Measurements from ENCODE around the gene LRCOL1. TPM values are rescaled to one million over a fixed set of nuclear protein-coding genes. Genes with fewer than 3 reads are reported as not detected.
A peak's percentile ranks its signal among the peaks of the same experiment; 100 is the strongest.

The LRCOL1 gene
- total and polyA plus RNA-seq, 10 donors: 0.54 to 4.1 (median 1.4) TPM; not detected in 2

DNA sequence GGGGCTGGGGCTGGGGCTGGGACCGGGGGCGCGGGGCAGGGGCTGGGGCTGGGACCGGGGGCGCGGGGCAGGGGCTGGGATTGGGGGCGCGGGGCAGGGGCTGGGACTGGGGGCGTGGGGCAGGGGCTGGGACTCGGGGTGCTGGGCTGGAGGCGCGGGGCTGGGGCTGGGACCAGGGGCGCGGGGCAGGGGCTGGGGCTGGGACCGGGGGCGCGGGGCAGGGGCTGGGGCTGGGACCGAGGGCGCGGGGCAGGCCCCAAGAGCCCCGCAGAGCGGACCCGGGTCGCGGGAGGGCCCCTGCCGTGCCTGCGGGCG lies 8.6 kb upstream of the LRCOL1 start:
- intact Hi-C loops (cut with DNase I; ENCODE audit: low total_unique reads): loop anchor here (5.0 to 10.0 kb wide), 2 partner anchors 202 to 464 kb away; no protein-coding TSS in a partner anchor
- TF ChIP-seq POLR2AphosphoS5 (IDR thresholded peaks at IDR 0.05): no peak
- no peak for TF ChIP-seq CTCF (IDR thresholded peaks at IDR 0.05 in 8 of 11, conservative IDR thresholded peaks at IDR 0.05 in 3 of 11)
- no peak for TF ChIP-seq POLR2A (IDR thresholded peaks at IDR 0.05)
- Histone ChIP-seq H3K27me3 (replicated peaks in 1 of 7) (peaks cover 0 to 63% (median 46%) of the 10 kb centered on the region in 7 donors), H3K36me3 (peaks cover 0 to 11% (median 5%) of the 10 kb centered on the region in 6 donors), H3K9me3 (peaks cover 0 to 23% (median 12%) of the 10 kb centered on the region in 8 donors), H3K27ac (no peak overlapping the region), H3K4me1 (peaks cover 7 to 53% (median 26%) of the 10 kb centered on the region in 6 donors), H3K4me3 (peak overlapping the region in 1 of 8 donors; percentile 54)
- DNase-seq: no peak
- 5 to 11% (median 8%) methylated on average over 12 to 28 of the region's 28 CpGs; no CpG with 5 or more reads in 2 of the 5 donors for WGBS, 5 donors

DNA sequence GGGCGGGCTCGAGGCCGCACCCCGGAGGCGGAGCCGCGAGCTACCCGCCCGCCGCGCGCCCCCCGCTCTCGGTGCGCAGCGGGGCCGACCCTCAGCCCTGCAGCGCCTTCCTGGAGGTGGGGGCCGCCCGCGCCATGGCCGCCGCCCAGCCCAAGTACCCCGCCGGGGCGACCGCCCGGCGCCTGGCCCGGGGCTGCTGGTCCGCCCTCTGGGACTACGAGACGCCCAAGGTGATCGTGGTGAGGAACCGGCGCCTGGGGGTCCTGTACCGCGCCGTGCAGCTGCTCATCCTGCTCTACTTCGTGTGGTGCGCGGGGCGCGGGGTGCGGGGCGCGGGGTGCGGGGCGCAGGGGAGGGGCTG lies 8.3 kb upstream of the LRCOL1 start, which contains the start of gene P2RX2:
Gene P2RX2, plus strand, starts transcription at position 94 of the 361 bp plus-strand sequence. Its CDS starts 41 bp downstream, at position 135.
- Histone ChIP-seq H3K9me3 (peaks cover 0 to 23% (median 12%) of the 10 kb centered on the region in 8 donors), H3K4me3 (peak within 1 kb of the TSS in 3 of 8 donors; percentile 19 to 54 (median 22)), H3K27me3 (replicated peaks in 1 of 7) (peaks cover 0 to 63% (median 46%) of the 10 kb centered on the region in 7 donors), H3K4me1 (peaks cover 7 to 52% (median 25%) of the 10 kb centered on the region in 6 donors), H3K36me3 (peaks cover 0 to 7% (median under 1%) of the 10 kb centered on the region in 6 donors), H3K27ac (no peak within 1 kb of the TSS)
- intact Hi-C loops (cut with DNase I; ENCODE audit: low total_unique reads): loop anchor here (5.0 to 10.0 kb wide), 2 partner anchors 201 to 464 kb away; no protein-coding TSS in a partner anchor
- WGBS, 5 donors: 7 to 13% (median 8%) methylated on average over 26 to 49 of the region's 49 CpGs; no CpG with 5 or more reads in 2 of the 5 donors
- no peak for DNase-seq
- TF ChIP-seq POLR2A (IDR thresholded peaks at IDR 0.05): no peak
- TF ChIP-seq POLR2AphosphoS5 (IDR thresholded peaks at IDR 0.05): no peak
- no peak for TF ChIP-seq CTCF (IDR thresholded peaks at IDR 0.05 in 8 of 11, conservative IDR thresholded peaks at IDR 0.05 in 3 of 11)

GRCh38 chr12:132617822-132618682 lies 7.7 kb upstream of the LRCOL1 start:
- intact Hi-C loops (cut with DNase I; ENCODE audit: low total_unique reads): loop anchor here (5.0 to 10.0 kb wide), 2 partner anchors 201 to 463 kb away; no protein-coding TSS in a partner anchor
- H3K27me3 ChIP-seq (replicated peaks in 1 of 7): peaks cover 0 to 63% (median 46%) of the 10 kb centered on the region in 7 donors
- peaks cover 0 to under 1% (median 0%) of the 10 kb centered on the region in 6 donors for H3K36me3 ChIP-seq
- no peak for DNase-seq
- H3K4me3 ChIP-seq: peak overlapping the region in 3 of 8 donors; percentile 19 to 54 (median 22)
- no peak overlapping the region for H3K27ac ChIP-seq
- peaks cover 0 to 23% (median 12%) of the 10 kb centered on the region in 8 donors for H3K9me3 ChIP-seq
- WGBS, 5 donors: 10 to 20% (median 12%) methylated on average over 30 to 51 of the region's 51 CpGs
- peaks cover 3 to 46% (median 22%) of the 10 kb centered on the region in 6 donors for H3K4me1 ChIP-seq
- no peak for TF ChIP-seq POLR2A (IDR thresholded peaks at IDR 0.05)
- no peak for TF ChIP-seq CTCF (IDR thresholded peaks at IDR 0.05 in 8 of 11, conservative IDR thresholded peaks at IDR 0.05 in 3 of 11)
- peak in 1 of 3 donors; percentile 17 for TF ChIP-seq POLR2AphosphoS5 (IDR thresholded peaks at IDR 0.05)

Data from spleen (tissue), 11 donors.